A549 treated with dexamethasone at 1 μM for 4 hours (cell line): ENCODE measurements around the gene ZBTB1. TPM values are rescaled to one million over a fixed set of nuclear protein-coding genes. Genes with fewer than 3 reads are reported as not detected.

ENCODE experiments used
- total RNA-seq: library from RNA; stranded (reverse); fragments of 200-300 nt; extraction: Qiagen RNA extraction; gene quantifications from 5 replicates; pipeline ENCODE4 v1.2.3, GENCODE V29; 2022

Gene ZBTB1, protein sequence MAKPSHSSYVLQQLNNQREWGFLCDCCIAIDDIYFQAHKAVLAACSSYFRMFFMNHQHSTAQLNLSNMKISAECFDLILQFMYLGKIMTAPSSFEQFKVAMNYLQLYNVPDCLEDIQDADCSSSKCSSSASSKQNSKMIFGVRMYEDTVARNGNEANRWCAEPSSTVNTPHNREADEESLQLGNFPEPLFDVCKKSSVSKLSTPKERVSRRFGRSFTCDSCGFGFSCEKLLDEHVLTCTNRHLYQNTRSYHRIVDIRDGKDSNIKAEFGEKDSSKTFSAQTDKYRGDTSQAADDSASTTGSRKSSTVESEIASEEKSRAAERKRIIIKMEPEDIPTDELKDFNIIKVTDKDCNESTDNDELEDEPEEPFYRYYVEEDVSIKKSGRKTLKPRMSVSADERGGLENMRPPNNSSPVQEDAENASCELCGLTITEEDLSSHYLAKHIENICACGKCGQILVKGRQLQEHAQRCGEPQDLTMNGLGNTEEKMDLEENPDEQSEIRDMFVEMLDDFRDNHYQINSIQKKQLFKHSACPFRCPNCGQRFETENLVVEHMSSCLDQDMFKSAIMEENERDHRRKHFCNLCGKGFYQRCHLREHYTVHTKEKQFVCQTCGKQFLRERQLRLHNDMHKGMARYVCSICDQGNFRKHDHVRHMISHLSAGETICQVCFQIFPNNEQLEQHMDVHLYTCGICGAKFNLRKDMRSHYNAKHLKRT
- total RNA-seq: 18.1 to 25.5 TPM (median 22.8 TPM) in 5 replicates

DNA sequence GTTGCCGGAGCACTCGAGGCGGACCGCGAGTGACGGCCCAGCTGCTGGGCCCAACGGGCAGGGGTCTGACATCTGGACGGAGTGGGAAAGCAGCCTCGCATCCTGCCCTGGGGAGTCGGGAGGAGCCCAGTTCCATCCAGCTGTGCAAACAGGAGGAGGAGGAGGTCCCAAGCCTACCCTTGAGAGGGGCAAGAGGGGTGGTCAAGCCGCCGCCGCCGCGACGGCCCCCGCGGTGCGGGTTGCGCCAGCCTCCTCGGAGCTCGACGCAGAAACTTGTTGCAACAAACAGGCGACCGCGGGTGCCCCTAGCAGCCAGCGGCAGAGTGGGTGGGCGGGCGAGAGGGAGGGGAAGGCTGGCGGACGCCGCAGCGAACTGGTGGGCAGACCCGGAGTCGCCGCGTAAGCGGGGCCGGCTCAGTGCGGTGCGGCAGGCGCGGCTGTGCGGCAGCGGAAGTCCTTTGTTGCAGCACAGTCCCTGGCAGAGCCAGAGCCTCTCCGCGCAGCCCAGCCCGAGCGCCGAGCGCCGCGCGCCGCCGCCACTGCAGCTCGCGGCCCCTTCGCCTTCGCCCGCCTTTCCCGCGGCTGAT is at the start of gene ZBTB1:
ZBTB1 (plus strand) TSS at position 461 of the 587 bp plus-strand sequence. CDS start 16,735 bp downstream, outside the sequence.

DNA sequence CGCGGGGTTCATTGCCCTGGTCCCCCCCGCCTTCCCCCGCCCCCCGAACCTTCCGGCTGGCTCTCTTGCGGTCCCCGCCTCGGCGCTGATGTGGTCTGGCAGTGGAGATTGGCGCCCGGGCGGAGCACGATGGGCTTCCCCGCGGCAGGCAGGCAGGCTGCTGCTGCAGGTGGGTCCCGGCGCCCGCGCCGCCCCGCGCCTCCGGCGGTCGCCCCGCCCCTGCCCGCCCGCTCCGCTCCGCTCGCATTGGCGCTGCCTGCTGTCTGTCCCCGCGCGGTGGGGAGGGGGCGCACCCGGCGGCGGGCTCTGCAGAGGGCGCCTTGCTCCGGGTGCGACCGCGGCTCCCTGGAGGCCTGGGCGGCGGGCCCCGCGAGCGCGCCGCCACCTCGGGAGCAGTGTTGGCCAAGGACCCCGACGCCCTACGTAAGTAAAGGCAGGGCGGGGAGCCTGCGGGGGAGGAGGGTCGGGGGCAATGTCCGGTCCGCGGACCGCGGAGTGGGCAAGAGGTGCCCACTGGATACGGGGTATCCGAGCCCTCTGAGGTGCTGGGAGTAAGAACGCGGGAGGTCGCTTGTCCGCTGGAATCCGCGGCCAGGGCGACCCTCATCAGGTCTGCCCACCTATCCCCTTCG is 39.3 kb upstream of the ZBTB1 start, which contains the start of gene AKAP5:
AKAP5 (plus strand) TSS at position 309 of the 632 bp plus-strand sequence. CDS start 2,896 bp downstream, outside the sequence.

DNA sequence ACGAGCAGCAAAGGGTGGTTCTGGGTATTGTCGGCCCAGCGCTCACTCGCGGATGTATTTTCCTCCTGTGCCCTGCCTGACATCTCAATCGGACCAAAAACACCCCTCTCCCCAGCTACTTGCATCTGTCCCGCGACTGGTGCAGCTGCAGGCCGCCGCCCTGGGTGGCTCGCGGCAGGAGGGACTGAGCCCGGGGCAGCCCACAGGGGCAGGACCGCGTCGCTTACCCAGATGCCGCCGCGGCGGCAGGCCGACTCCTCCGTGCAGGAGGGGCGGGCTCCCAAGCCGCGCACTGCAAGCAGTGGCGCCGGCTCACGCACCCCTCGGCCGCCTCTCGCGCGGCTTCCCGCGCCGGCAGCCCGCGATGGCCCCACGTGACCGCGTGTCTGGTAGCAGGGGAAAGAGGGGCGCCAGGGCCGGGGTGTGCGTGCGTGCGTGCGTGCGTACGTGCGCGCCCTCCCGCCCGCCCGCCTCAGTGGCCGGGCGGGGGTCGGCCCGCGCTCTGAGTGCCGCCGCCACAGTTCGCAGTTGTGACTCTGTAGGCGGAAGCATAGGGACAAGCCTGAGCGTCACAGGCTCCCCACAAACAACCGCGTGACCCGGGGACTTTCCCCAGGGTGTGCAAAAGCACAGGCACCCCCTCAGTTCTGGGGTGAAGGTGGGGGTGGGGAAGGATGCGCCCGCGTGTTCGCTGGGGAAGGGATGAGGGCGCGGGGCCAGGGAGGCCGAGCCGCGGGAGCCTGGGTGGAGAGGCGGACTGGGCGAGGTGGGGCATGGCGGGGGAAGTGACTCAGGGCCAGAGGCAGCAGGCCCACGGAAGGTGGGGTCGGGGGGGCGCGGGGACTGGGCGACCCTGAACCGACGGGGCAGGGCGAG is 898 bp upstream of the ZBTB1 start, which contains the start of gene ZBTB25:
ZBTB25 (minus strand) TSS at position 405 of the 876 bp plus-strand sequence. CDS start 13,305 bp downstream, outside the sequence.

DNA sequence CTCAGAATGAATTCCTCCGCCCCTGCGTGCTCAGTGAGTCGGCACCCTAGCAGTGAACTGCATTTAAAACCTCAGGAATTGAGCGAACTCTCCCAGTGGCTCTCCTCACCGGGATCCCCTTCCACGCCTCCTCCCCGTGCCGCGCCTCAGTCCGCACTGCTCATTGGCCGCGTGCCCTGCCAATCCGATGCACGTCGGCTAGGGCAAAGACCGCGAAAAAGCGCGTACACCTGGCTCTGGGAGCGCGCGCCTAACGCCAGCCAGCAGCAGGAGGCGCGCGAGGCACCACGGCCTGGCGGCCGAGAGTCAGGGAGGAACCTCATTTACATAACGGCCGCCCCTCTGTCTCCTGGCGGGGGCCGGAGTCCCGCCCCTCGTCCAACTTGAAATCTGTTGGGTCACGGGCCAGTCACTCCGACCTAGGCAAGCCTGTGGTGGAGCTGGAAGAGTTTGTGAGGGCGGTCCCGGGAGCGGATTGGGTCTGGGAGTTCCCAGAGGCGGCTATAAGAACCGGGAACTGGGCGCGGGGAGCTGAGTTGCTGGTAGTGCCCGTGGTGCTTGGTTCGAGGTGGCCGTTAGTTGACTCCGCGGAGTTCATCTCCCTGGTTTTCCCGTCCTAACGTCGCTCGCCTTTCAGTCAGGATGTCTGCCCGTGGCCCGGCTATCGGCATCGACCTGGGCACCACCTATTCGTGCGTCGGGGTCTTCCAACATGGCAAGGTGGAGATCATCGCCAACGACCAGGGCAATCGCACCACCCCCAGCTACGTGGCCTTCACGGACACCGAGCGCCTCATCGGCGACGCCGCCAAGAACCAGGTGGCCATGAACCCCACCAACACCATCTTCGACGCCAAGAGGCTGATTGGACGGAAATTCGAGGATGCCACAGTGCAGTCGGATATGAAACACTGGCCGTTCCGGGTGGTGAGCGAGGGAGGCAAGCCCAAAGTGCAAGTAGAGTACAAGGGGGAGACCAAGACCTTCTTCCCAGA is 35.9 kb downstream of the ZBTB1 start, which contains the start of gene HSPA2:
HSPA2 (plus strand) TSS at position 534 of the 995 bp plus-strand sequence; CDS start at position 643, 109 bp downstream.

DNA sequence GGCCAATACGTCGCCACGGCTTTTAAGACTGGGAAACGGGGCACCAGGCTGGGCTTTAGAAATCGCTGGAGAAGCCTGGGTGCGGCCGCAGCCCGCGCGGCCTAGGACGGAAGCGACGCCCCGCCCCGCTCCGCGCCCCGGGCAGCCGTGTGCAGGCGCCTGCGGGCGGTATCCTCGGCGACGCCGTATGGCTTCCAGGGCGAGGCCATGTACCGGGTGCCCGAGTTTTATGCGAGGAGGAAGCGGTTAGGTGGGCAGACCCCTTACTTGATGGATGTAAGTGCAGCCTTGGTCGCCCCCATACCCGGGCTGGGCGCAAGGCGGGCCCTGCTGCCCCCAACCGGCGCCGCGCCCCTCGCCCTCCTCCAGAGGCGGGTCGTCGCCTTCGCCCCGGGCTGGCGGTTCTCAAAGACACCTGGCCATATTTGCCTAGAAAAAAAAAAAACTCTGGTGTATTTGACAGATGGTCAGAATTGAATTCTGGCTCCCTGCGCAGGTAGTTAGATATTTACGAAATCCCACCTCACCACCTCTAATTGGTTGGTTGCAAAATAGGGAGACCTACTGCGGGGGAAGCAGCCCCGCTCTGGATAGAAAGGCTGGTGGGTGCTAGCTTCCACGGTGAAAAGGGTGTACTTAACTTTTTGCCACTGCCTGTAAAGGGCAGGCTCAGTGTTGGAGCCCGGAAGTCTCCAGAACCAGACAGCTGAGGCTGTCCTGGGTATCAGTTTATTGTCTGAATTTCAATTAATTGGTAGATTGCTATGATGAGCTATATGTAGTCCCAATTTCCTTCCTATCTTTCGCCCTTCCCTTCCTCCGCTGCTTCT is 45.4 kb downstream of the ZBTB1 start, which contains the start of gene PPP1R36:
PPP1R36 (plus strand) TSS at position 171 of the 830 bp plus-strand sequence; CDS start at position 208, 37 bp downstream.

Other genes with a start within 250 kb of the ZBTB1 start
- gene ESR2, start 210.4 kb upstream of the ZBTB1 start, total RNA-seq: 0.06 to 0.15 TPM (median 0.09 TPM) in 4 of 5 replicates, not detected in the other
- 112 to 124 TPM (median 117 TPM) in 5 replicates for gene MTHFD1, start 116.4 kb upstream of the ZBTB1 start, total RNA-seq
- 0.26 to 0.49 TPM (median 0.33 TPM) in 5 replicates for gene AKAP5, start 39.3 kb upstream of the ZBTB1 start, total RNA-seq
- gene ZBTB25, start 932 bp upstream of the ZBTB1 start, total RNA-seq: 3.2 to 5.9 TPM (median 5.2 TPM) in 5 replicates
- gene HSPA2, start 36.0 kb downstream of the ZBTB1 start, total RNA-seq: 30.7 to 39.9 TPM (median 35.5 TPM) in 5 replicates
- gene PPP1R36, start 45.2 kb downstream of the ZBTB1 start, total RNA-seq: 0.06 to 0.40 TPM (median 0.24 TPM) in 5 replicates
- gene PLEKHG3, start 199.7 kb downstream of the ZBTB1 start, total RNA-seq: 13.6 to 26.7 TPM (median 22.2 TPM) in 5 replicates